HPDE6-E6E7 (cell line): ENCODE data around the gene LRRC46.

Source experiments
- DNase-seq: peaks from one replicate; pipeline ENCODE4 v3.0.0; 2011; ENCODE audit warnings: missing footprints; ENCODE audit errors: extremely low spot score

Gene LRRC46

DNA sequence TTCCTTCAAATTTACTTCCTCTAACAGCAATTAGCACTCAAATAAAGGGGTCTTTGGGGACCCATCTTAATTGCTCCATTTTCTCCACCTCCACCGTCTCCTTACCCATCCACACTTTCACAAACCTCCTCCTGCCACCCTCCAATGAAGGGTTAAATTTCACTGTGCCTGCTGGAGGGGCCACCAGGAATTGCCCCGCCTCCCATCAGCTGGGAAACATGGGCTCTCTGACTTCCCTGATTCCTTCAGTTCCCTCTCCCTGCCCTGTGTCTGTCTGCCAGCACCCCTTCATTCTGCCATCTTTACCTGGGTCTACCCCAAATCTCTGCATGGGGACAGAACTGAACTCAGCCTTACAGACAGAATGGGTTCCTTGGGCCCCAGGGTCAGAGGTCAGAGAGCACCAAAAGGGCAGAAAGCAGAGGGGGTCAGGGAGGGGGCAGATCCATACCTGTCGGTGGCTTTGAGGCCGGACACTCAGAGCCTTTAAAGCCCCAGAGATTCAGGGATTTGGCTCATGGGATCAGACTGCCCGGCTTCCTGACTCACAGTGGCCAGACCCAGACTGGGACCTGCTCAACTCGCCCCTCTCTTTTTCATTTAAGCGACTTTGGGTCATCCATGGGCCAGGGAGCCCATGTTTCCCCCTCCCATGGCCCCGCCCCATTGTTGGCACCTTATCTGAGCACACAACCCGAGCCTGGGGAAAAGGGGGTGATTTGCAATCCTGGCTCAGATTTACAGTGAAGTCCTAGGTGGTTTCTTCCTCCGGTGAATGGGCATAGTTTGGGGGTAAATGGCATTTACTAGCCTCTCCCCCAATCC is 46.9 kb downstream of the LRRC46 start:
- no peak for DNase-seq

DNA sequence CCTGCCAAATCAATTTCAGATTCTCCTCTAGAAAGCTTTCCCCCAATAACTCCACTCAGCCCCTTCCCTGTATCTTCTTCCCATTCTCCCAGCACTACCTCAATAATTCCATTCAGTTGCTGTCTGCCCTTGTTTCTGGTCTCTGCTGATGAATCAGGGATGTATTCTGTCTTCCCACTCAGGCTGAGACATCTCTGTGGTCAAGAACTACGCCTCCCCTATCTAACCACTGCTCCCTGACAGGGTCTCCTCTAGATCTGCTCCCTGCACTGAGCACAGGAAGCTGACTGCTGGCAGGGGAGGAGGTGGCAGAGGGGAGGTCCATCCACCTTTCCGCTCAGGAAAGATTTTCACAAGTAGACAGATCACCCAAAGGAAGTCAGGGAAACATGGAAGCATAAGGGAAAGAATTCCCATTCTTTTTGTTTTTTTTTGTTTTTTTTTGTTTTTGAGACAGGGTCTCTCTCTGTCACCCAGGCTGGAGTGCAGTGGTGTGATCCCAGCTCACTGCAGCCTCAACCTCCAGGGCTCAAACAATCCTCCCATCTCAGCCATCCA is 47.6 kb downstream of the LRRC46 start:
- no peak for DNase-seq

DNA sequence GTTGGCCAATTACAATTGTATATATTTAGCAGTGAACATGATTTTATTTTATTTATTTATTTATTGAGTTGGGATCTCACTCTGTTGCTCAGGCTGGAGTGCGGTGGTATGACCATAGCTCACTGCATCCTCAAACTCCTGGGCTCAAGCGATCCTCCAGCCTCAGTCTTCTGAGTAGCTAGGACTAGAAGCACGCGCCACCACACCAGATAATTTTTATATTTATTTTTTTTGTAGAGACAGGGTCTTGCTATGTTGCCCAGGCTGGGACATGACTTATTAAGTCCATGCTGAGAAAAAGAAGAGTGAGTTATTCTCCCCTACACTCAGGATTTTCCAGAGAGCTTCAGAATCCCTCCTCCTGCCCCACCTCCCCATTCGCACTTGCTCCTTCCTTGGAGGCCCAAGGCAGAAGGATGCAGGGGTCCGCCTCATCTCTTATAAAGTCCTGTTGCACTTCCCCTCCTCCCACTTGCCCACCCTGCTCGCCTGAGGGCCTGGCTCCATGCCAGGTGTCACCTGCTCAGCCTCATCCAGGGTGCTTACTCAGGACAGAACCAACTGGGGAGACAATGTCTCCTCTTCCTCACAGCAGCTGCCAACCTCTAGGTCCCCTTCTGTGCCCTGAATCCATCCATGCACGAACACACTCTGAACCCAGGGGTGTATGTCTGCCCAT is 48.4 kb downstream of the LRRC46 start:
- no peak for DNase-seq

DNA sequence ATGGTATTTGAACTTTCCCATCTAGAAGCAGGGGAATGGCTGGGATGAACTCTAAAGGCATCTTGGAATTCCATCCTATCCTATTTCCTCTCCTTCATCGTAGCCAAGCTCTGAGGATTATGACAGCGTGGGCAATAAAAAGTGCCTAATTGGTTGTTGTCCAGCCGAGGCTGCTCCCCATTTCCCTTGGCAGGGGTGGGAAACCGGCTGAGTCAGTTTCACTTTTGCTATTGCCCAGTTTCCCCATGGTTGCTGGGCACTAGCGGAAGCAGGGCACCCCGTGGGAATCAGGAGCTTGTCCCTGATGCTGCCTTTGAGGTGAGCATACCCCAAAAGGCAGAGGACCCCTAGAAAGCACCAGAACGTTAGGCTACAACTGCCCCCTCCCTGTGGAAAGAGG is 50.8 kb downstream of the LRRC46 start:
- no peak for DNase-seq

DNA sequence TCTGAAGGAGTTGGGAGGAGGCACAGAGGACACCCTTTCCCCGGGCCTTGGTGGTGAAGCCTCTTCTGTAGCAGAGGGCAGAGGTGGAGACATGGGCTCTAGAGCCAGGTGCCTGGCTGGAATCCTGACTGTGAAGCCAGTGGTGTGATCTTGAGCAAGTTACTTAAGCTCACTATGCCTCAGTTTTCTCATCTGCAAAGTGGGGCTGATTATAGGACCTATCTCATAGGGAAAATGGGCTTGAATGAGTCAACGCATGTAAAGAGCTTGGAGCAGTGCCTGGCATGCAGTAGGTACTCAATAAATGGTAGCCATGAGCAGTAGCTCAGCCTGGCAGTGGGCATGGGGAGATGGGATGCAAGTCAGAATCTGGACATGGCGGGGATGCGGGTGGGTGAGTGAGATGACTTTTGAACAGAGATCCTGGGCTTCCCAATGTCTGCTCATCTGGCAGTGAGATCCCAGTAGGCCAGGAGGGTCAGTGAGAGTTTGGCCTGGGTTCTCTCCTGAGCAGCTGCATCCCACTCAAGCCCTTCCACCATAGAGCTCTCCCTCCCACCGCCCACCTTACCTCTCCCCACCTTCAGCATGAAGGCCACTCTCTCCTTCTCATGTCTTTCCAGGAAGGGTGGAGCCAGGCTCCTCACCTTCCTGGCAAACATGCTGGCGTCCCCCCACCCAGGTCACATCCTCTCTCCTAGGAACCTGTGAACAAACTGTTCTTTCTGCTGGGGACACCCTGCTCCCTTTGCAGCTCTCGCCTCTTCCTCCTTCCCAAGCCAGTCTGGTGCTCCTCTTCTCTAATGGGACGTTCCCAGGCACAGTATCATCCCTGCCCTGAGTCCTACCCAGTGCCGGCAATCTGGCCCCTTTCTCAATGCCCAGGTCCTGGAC is 51.5 kb downstream of the LRRC46 start:
- no peak for DNase-seq

DNA sequence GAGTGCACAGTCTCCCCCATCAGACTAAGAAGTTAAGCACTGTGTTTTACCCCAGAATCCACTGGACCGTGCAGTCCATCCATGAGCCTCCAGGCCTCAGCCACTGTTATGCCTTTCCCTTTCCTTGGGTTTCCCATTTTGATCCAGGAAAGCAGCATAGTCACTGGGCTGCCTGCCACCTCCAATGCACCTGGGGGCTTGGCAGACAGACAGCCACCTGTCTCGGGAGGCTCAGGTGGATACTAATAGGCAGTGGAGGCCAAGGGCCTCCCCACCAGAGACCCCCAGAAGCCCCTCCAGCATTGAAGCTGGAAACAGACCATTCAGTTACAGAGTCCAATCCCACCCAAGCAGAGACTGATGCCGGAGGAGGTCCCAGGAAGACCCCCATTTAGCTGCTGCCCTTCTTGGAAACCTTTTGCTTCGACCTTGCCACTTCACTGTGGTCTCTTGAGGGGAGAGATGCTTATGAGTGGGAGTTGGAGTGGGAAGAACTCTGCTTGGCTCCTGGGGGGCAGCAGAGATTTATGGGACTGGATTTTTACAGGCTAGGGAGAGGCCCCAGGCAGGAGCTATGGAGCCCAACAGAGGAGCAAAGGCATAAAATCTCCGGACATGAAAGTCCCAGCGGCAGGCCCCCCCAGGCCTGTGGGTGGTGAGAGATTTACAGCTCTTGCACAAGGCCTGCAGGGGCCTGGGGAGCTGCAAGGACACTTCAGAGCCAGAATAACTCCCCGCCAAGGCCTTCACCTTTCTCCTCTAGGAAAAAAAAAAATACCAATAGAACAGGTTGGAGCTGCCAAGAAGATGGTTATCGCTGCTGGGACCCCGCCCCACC is 52.3 kb downstream of the LRRC46 start:
- DNase-seq, result no peak

DNA sequence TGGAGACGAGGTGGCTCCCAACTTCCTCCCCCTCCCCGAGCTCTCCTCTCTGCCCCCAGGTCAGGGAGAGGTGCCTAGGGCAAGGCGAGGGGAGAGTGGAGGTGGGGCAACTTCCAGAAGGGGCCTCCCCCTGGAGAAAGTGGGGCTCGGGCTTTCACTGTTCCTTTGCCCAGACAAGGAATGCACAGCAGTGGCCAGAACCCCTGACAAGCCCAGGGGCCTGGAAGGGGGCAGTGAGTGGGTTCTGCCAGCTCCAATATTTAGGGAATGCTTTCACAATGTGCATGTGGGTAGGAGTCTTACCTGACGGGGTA is 52.9 kb downstream of the LRRC46 start:
- DNase-seq, result no peak

DNA sequence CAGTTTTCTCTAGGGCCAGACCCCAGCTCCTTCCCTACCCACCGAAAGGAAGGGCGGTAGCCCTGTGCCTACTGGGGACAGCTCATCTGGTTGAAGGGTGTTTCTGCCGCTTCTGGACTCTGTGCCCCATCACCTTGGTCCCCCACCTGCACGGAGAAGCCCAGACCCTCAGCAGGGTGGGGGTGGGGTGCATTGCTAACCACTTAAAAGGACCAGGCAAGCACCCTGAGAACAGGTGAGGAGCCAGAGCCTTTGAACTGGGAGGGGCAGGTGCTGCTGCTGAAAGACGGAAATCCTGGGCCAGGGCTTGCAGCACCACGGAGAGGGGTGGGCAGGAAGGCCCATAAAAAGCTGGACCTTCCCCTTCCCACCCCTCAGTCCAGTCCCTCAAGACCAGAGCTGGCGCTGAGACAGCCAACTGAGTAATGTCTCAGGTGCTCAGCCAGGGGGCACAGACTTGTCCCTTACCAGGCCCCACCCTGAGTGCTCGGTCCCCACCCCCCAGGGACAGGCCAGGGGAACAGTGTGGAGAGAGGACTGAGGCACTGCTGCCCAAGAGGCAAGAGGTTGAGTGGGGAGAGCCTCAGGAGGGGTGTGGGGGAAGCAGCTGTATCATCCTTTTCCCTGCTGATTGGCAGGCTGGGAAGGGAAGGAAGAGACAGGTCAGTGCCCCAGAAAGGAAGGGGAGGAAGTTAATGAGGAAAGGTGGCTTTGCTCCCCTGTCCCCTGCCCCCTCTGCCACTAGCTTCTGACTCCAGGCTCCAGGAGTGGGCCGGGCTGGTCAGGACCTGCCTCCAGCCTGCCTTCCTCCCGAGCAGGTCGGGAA is 53.6 kb downstream of the LRRC46 start:
- no peak for DNase-seq
